PC-3 (cell line): ENCODE data around the gene MALL.

Experiments
- CTCF ChIP-seq: fragments of 300-600 bp; sonication (generic); conservative IDR thresholded peaks from 2 replicates; pipeline ENCODE4 v1.5.1; 2017; ENCODE audit warnings: antibody characterized with exemption, low read depth, mild to moderate bottlenecking, low read length
- EZH2 ChIP-seq: fragments of 300-600 bp; sonication (generic); IDR thresholded peaks from one replicate; pipeline ENCODE4 v1.6.1; 2017; ENCODE audit warnings: antibody characterized with exemption, mild to moderate bottlenecking, low read length; ENCODE audit not compliant: unreplicated experiment

- no peak for TF ChIP-seq CTCF
- no peak for TF ChIP-seq EZH2
Observed at GRCh38 chr2:110099471-110100225, 16.0 kb downstream of the MALL start.
